NT2/D1 (cell line): Measurements from ENCODE around the gene FGD1.

ENCODE experiments used
- SUZ12 ChIP-seq: IDR thresholded peaks from 2 replicates; pipeline ENCODE4 v1.6.1; 2011; ENCODE audit not compliant: insufficient read length, insufficient read depth; ENCODE audit errors: extremely low read depth
- YY1 ChIP-seq: IDR thresholded peaks from 2 replicates; pipeline ENCODE4 v1.6.1; 2011; ENCODE audit not compliant: insufficient read length, insufficient read depth
- ZNF274 ChIP-seq: IDR thresholded peaks from 2 replicates; pipeline ENCODE4 v1.6.1; 2011; ENCODE audit warnings: mild to moderate bottlenecking, low read depth, low read length

GRCh38 chrX:54452920-54453319 lies 43.1 kb downstream of the FGD1 start:
- no peak for TF ChIP-seq YY1
- TF ChIP-seq ZNF274 = no peak
- TF ChIP-seq SUZ12 = no peak
